Uterus (tissue), 4 donors: ENCODE data around the gene USP34. TPM values are rescaled to one million over a fixed set of nuclear protein-coding genes. Genes with fewer than 3 reads are reported as not detected.

Experiments used
- DNase-seq, 2 donors: peaks; one replicate each; pipeline ENCODE4 v3.0.0-alpha.2; 2019 to 2020
- H3K27ac ChIP-seq, 2 donors: fragments of 200-600 bp; sonication (generic); 1 replicate in 1 of 2; 2 replicates in 1 of 2; pipeline ENCODE4 v1.5.1; 2016 to 2018
- H3K27me3 ChIP-seq, 2 donors: fragments of 200-600 bp; sonication (generic); one replicate each; pipeline ENCODE4 v1.5.1; 2018 to 2019; ENCODE audit warnings: control low read depth in 1 of 2
- H3K36me3 ChIP-seq, 2 donors: fragments of 200-600 bp; sonication (generic); one replicate each; pipeline ENCODE4 v1.5.1; 2019; ENCODE audit warnings: control low read depth in 1 of 2
- H3K4me1 ChIP-seq, 2 donors: fragments of 200-600 bp; sonication (generic); one replicate each; pipeline ENCODE4 v1.5.1; 2018 to 2019; ENCODE audit warnings: control low read depth in 1 of 2
- H3K4me3 ChIP-seq, 2 donors: fragments of 200-600 bp; sonication (generic); 1 replicate in 1 of 2; 2 replicates in 1 of 2; pipeline ENCODE4 v1.5.1; 2018 to 2019; ENCODE audit warnings: mild to moderate bottlenecking in 1 of 2
- H3K9me3 ChIP-seq, 2 donors: fragments of 200-600 bp; sonication (generic); one replicate each; pipeline ENCODE4 v1.5.1; 2019; ENCODE audit warnings: control low read depth in 1 of 2
- POLR2A ChIP-seq, 2 donors: fragments of 450-650 bp; IDR thresholded peaks; one replicate each; pipeline ENCODE4 v1.6.1; 2016; ENCODE audit warnings: antibody characterized with exemption in 2 of 2, mild to moderate bottlenecking in 1 of 2, moderate library complexity in 1 of 2
- intact Hi-C: fragments of 100-400 bp; cut with DNase I; formaldehyde crosslinking; loops from one replicate; pipeline ENCODE4 v1.15.1; 2023; ENCODE audit warnings: low total_unique reads
- total RNA-seq, 4 donors: library from RNA; depleted of rRNA in 3 of 4; stranded (reverse); fragments of >200 nt in 3 of 4; gene quantifications; one replicate each; pipeline versions ENCODE4 v1.1.0 to v1.2.4, GENCODE V29; 2014 to 2023
- TF ChIP-seq, protein P1 (sequence below), 4 experiments: fragments of 200-600 bp in 2 of 4; fragments of 450-650 bp in 2 of 4; sonication (generic) in 2 of 4; IDR thresholded peaks; one replicate each; pipeline ENCODE4 v1.5.1; 2016 to 2019; ENCODE audit warnings: antibody characterized with exemption in 4 of 4, mild to moderate bottlenecking in 2 of 4, moderate library complexity in 1 of 4
- donor health status: DM: yes; HTN: yes; CAD: no.

USP34 gene
- total RNA-seq, 4 donors from 2014 or later = 93.8 to 246 (median 184) TPM

DNA sequence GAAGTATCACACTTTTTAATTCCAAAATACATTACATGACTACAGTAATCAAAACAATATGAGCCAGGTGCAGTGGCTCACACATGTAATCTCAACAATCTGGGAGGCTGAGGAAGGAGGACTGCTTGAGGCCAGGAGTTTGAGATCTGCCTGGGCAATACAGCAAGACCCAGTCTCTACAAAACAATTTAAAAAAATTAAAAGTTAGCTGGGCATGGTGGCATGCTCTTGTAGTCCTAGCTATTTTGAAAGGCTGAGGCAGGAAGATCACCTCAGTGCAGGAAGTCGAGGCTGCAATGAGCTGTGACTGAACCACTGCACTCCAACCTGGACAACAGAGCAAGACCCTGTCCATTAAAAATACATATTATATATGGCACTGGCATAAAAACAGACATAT, 109.8 kb downstream of the USP34 start:
- H3K4me3 ChIP-seq = no peak overlapping the region
- no peaks in the 10 kb centered on the region for H3K4me1 ChIP-seq
- TF ChIP-seq POLR2A (IDR thresholded peaks at IDR 0.05) = no peak
- TF ChIP-seq, protein P1, sequence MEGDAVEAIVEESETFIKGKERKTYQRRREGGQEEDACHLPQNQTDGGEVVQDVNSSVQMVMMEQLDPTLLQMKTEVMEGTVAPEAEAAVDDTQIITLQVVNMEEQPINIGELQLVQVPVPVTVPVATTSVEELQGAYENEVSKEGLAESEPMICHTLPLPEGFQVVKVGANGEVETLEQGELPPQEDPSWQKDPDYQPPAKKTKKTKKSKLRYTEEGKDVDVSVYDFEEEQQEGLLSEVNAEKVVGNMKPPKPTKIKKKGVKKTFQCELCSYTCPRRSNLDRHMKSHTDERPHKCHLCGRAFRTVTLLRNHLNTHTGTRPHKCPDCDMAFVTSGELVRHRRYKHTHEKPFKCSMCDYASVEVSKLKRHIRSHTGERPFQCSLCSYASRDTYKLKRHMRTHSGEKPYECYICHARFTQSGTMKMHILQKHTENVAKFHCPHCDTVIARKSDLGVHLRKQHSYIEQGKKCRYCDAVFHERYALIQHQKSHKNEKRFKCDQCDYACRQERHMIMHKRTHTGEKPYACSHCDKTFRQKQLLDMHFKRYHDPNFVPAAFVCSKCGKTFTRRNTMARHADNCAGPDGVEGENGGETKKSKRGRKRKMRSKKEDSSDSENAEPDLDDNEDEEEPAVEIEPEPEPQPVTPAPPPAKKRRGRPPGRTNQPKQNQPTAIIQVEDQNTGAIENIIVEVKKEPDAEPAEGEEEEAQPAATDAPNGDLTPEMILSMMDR (IDR thresholded peaks at IDR 0.05) = no peak
- H3K27me3 ChIP-seq = no peaks in the 10 kb centered on the region
- no peak overlapping the region for H3K27ac ChIP-seq
- H3K9me3 ChIP-seq = no peaks in the 10 kb centered on the region
- H3K36me3 ChIP-seq = no peaks in the 10 kb centered on the region
- intact Hi-C loops = no loop called here
- DNase-seq = no peak

DNA sequence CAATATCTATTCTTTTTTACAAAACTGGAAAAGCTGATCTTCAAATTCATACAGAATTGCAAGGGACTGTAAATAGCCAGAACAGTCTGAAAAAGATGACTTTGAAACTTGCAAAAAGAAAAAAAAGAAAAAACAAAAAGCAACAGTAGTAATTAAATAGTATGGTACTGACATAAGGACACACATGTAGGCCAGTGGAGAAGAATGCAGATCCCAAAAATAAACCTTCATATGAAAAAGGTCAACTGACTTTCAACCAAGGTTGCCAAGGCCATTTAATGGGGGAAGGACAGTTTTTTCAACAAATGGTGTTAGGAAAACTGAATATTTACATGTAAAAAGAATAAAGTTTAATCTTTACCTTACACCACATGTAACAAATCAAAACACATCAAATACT, 111.8 kb downstream of the USP34 start:
- intact Hi-C loops = no loop called here
- TF ChIP-seq POLR2A (IDR thresholded peaks at IDR 0.05) = no peak
- TF ChIP-seq, protein P1 (IDR thresholded peaks at IDR 0.05) = no peak
- no peaks in the 10 kb centered on the region for H3K4me1 ChIP-seq
- DNase-seq = no peak
- H3K27me3 ChIP-seq = no peaks in the 10 kb centered on the region
- H3K27ac ChIP-seq = no peak overlapping the region
- H3K36me3 ChIP-seq = no peaks in the 10 kb centered on the region
- H3K9me3 ChIP-seq = peaks cover 0 to 9% of the 10 kb centered on the region in 2 donors
- no peak overlapping the region for H3K4me3 ChIP-seq

DNA sequence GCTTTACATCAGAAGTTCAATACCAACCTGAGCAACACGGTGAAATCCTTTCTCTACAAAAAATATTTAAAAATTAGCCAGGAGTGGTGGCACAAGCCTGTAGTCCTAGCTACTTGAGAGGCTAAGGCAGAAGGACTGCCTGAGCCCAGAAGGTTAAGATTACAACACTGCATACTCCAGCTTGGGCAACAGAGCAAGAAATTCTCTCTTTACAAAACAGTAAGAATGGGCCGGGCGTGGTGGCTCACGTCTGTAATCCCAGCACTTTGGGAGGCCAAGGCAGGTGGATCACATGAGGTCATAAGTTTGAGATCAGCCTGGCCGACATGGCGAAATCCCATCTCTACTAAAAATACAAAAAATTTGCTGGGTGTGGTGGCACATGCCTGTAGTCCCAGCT, 113.2 kb downstream of the USP34 start:
- no peaks in the 10 kb centered on the region for H3K36me3 ChIP-seq
- no peak overlapping the region for H3K4me3 ChIP-seq
- H3K9me3 ChIP-seq = peaks cover 0 to 17% of the 10 kb centered on the region in 2 donors
- no peak overlapping the region for H3K27ac ChIP-seq
- no peak for DNase-seq
- TF ChIP-seq, protein P1 (IDR thresholded peaks at IDR 0.05) = no peak
- TF ChIP-seq POLR2A (IDR thresholded peaks at IDR 0.05) = no peak
- H3K27me3 ChIP-seq = no peaks in the 10 kb centered on the region
- intact Hi-C loops = no loop called here
- H3K4me1 ChIP-seq = no peaks in the 10 kb centered on the region

DNA sequence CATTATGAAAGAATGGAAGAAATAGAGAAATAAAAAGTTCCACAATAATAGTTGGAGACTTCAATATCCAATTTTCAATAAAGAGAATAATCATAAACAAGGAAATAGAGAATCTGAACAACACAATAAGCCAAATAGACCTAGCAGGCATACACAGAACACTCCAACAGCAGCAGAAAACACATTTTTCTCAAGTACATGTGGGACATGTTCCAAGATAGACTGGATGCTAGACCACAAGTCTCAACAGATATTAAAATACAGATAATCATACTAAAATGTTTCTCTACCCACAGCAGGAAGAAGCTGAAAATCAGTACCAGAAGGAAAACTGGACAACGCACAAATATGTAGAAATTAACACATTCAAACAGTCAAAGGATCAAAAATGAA, 113.9 kb downstream of the USP34 start:
- H3K4me1 ChIP-seq = no peaks in the 10 kb centered on the region
- H3K4me3 ChIP-seq = no peak overlapping the region
- no peak for TF ChIP-seq POLR2A (IDR thresholded peaks at IDR 0.05)
- TF ChIP-seq, protein P1 (IDR thresholded peaks at IDR 0.05) = no peak
- peaks cover 0 to 17% of the 10 kb centered on the region in 2 donors for H3K9me3 ChIP-seq
- H3K27ac ChIP-seq = no peak overlapping the region
- no peaks in the 10 kb centered on the region for H3K27me3 ChIP-seq
- intact Hi-C loops = no loop called here
- H3K36me3 ChIP-seq = no peaks in the 10 kb centered on the region
- DNase-seq = no peak

DNA sequence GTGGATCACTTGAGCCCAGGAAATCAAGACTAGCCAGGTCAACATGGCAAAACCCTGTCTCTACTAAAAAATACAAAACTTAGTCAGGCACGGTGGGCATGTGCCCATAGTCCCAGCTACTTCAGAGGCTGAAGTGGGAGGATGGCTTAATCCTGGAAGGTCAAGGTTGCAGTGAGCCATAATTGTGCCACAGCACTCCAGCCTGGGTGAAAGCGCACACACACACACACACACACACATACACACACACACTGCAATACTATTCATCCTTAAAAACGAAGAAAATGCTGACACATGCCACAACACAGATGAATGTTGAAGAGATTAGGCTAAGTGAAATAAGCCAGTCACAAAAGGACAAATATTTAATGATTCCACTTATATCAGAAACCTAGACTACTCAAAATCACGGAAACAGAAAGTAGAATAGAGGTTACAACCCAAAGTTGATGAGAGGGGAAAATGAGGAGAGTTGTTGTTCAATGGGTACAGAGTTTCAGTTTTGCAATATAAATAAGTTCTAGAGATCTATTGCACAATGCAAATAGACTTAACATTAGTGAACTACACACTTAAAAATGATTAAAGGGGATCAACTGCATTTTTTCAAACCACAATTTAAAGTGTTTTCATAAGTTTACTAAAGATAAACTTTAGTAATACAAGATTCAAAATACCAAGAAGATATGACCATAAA, 114.5 kb downstream of the USP34 start:
- intact Hi-C loops = no loop called here
- H3K36me3 ChIP-seq = no peaks in the 10 kb centered on the region
- H3K4me3 ChIP-seq = no peak overlapping the region
- no peak overlapping the region for H3K27ac ChIP-seq
- no peaks in the 10 kb centered on the region for H3K4me1 ChIP-seq
- no peak for DNase-seq
- peaks cover 0 to 17% of the 10 kb centered on the region in 2 donors for H3K9me3 ChIP-seq
- TF ChIP-seq POLR2A (IDR thresholded peaks at IDR 0.05) = no peak
- TF ChIP-seq, protein P1 (IDR thresholded peaks at IDR 0.05) = no peak
- H3K27me3 ChIP-seq = no peaks in the 10 kb centered on the region
